ENCODE measurements around the gene ZNF668.

DNA sequence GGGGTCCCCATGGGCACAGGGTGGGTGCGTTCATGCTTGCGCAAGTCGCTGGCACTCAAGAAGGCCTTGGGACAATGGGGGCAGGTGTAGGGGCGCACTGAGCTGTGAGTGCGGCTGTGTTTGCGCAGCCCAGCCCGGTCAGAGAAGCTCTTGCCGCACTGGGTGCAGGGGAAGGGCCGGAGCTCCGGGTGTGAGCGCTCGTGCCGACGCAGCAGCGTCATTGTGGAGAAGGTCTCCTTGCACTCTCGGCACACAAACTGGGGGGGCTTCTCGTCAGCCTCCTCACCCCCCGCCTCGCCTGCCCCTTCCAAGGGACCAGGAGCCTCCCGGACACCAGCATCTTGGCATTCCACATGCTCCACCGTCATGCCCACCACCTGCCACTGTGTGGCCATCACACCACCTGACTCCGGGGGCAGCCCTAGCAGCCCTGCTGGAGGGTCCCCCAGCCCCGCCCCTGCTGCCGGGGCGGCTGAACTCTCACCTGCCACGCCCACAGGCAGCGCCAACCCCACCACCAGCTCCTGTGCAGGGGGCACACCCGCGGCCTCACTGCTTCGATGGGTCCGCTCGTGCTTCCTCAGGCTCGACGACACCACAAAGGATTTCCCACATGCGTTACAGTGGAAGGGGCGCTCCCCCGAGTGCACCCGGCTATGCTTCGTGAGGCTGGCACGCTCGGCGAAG is 12.8 kb downstream of the ZNF668 start:
- TF ChIP-seq, protein P1, sequence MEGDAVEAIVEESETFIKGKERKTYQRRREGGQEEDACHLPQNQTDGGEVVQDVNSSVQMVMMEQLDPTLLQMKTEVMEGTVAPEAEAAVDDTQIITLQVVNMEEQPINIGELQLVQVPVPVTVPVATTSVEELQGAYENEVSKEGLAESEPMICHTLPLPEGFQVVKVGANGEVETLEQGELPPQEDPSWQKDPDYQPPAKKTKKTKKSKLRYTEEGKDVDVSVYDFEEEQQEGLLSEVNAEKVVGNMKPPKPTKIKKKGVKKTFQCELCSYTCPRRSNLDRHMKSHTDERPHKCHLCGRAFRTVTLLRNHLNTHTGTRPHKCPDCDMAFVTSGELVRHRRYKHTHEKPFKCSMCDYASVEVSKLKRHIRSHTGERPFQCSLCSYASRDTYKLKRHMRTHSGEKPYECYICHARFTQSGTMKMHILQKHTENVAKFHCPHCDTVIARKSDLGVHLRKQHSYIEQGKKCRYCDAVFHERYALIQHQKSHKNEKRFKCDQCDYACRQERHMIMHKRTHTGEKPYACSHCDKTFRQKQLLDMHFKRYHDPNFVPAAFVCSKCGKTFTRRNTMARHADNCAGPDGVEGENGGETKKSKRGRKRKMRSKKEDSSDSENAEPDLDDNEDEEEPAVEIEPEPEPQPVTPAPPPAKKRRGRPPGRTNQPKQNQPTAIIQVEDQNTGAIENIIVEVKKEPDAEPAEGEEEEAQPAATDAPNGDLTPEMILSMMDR (IDR thresholded peaks at IDR 0.05) = no peak
- TF ChIP-seq POLR2A (IDR thresholded peaks at IDR 0.05) = no peak

Data from prostate gland (tissue), 2 donors.